Measurements from ENCODE around the gene SHROOM4.

- TF ChIP-seq CTCF (IDR thresholded peaks at IDR 0.05) = no peak
- no peak for TF ChIP-seq POLR2A (IDR thresholded peaks at IDR 0.05)
- TF ChIP-seq EP300 (IDR thresholded peaks at IDR 0.05) = no peak
These were observed 44.5 kb downstream of the SHROOM4 start for GRCh38 chrX:50769389-50770063.
